ENCODE measurements around the gene CLPTM1L.
"Not testable (repeated sequence)": the region's sequence is repeated elsewhere in the genome, so short reads cannot be mapped to it uniquely, and the experiment has no call there.

The CLPTM1L gene

DNA sequence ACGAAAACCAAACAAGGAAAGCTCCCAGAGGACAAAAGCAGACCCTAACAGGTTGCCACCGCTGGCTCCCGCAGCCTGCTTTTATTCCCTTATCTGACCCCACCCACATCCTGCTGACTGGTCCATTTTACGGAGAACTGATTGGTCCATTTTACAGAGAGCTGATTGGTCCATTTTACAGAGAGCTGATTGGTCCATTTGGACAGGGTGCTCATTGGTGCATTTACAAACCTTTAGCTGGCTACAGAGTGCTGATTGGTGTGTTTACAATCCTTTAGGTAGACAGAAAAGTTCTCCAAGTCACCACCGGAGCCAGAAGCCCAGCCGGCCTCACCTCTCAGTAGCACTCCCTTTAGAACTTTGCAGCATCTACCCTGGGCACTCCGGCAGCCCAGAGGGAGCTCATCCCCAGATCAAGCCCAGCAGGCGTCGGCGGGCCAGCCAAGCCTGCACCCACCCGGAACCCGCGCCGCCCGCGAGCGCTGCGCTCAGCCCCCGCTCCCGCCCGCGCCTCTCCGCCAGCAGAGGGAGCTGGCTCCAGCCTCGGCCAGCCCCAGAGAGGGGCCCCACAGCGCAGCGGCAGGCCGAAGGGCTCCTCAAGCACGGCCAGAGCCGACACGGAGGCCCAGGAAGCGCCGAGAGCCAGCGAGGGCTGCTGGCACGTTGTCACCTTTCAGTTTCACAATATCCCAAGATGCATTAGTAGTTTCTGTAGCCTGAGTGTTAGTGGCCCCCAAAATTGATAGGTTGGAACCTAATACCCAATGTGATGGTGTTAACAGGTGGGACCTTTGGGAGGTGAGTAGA is 35.3 kb upstream of the CLPTM1L start:
- no peak for DNase-seq (ENCODE audit: low read depth, low spot score)

- DNase-seq (ENCODE audit: low read depth, low spot score): no peak
Measured at GRCh38 chr5:1378866-1379659, 34.2 kb upstream of the CLPTM1L start.

DNA sequence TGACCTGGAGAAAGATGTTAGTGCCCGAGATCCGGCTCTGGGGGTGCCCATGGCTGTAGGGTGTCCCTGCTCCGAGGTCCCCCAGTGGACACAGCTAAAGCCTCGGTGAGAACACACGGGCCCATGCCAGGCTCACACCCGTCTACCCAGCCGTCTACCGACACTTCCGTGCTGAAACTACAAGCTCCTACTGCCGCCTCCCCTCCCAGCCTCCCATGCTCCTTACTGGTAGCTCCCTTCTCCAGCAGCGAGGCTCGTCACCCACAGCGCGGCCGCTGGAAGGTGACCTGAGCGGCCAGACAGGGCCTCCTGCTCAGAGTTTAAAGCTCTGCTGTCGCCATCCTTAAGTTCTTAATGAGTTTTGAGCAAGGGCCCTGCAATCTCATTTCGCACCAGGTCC is 33.2 kb upstream of the CLPTM1L start:
- DNase-seq (ENCODE audit: low read depth, low spot score): no peak

GRCh38 chr5:1376981-1377380 is 32.1 kb upstream of the CLPTM1L start:
- no peak for DNase-seq (ENCODE audit: low read depth, low spot score)

DNA sequence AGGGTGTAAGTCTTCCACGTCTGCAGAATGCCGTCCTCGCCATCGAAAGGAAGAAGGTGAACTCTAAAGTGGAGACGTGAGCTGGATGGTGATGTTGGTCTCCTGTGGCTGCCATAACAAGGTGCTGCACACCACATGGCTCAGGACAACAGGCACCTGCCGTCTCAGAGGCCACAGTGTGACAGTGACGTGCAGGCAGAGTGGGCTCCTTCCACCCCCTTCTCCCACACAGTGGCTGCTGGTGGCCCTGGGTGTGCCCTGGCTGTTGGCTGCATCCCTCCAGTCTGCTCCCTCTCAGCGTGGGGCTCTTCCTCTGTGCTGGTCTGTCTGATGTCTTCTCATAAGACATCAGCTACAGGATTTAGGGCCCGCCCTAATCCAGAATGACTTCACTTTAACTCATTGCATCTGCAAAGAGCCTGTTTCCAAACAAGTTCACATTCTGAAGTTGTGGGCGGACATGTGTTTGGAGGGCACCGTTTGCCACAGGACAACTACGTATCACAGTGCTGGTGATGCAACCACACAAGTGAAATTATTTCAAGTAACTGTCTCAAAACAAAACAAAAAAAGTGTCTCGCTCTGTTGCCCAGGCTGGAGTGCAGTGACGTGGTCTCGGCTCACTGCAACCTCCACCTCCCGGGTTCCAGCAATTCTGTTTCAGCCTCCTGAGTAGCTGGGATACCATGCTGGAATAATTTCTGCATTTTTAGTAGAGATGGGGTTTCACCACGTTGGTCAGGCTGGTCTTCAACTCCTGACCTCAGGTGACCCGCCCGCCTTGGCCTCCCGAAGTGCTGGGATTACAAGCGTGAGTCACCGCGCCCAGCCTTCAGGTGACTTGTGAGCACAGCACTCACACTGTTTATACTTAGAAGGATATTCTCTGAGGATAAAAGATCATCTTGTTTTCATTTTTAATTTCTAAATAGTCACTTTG is 31.2 kb upstream of the CLPTM1L start:
- no peak for DNase-seq (ENCODE audit: low read depth, low spot score)

GRCh38 chr5:1374679-1375055 is 29.8 kb upstream of the CLPTM1L start:
- no peak for DNase-seq (ENCODE audit: low read depth, low spot score)

- DNase-seq (ENCODE audit: low read depth, low spot score): no peak
Measured at GRCh38 chr5:1374030-1374678, 29.3 kb upstream of the CLPTM1L start.

DNA sequence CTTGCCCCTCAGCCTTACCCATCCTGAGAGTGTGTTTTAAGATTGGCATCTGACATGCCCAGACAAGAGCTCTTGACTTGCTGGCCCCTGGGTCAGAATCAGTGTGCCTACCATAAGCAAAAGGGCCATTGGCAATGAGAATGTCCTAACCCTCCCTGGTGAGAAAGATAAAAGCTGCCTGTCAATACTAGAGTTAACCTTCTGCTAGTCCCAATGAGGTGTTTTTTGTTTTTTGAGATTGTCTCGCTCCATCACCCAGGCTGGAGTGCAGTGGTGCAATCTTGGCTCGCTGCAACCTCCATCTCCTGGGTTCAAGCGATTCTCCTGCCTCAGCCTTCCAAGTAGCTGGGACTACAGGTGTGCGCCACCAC is 27.1 kb upstream of the CLPTM1L start:
- DNase-seq (ENCODE audit: low read depth, low spot score): not testable (repeated sequence)

- DNase-seq (ENCODE audit: low read depth, low spot score): no peak
Measured at GRCh38 chr5:1371218-1371971, 26.5 kb upstream of the CLPTM1L start.

DNA sequence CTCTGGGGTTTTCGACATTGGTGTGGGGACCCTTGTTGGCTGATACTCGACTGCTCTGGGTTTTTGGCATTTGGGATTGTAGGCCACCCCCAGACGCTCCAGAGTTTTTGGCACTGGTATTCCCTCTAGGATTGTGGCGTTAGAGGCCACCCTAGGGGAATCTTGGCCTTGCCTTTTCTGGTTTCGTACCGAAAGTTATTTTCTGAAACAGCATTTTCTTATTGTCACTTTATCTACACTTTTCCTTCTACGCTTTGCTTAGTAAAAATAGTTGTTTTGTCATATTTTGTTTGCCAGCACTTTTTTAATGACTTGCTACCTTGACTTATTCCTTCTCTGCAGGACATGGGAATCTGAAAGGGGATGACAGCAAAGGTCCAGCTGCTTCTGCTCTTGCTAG is 25.1 kb upstream of the CLPTM1L start:
- no peak for DNase-seq (ENCODE audit: low read depth, low spot score)

DNA sequence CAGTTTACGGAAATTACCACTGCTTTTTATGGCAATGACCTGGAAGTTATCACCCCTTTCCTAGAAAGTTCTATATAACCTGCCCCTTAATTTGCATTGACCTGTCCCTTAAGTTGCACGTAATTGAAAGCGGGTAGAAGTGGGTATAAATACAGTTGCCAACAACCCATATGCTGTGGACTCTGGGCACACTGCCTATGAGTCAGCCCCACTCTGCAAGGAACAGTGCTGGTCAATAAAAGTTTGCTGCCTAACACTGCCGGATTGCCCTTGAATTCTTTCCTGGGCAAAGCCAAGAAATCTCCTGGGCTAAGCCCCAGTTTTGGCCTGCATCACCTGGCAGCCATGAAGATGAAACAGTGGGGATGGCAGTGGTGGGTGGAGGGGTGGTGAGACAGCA is 23.9 kb upstream of the CLPTM1L start:
- no peak for DNase-seq (ENCODE audit: low read depth, low spot score)

GRCh38 chr5:1368236-1368635 is 23.3 kb upstream of the CLPTM1L start:
- no peak for DNase-seq (ENCODE audit: low read depth, low spot score)

GRCh38 chr5:1367149-1367548 is 22.2 kb upstream of the CLPTM1L start:
- no peak for DNase-seq (ENCODE audit: low read depth, low spot score)

DNA sequence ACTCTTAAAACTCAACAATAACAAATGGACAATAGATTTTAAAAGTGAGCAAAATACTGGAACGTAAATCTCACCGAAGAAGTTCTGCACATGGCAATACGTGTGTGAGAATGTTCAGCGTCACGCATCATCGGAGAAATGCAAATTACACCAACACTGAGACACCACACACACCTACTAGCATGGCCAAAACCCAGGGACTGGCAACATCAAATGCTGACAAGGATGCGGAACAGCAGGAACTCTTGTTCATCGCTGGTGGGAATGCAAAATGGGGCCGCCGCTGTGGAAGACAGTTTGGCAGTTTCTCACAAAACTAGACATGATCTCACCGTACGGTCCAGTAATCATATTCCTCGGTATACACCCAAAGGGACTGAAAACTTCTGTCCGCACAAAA is 21.6 kb upstream of the CLPTM1L start:
- DNase-seq (ENCODE audit: low read depth, low spot score): no peak

DNA sequence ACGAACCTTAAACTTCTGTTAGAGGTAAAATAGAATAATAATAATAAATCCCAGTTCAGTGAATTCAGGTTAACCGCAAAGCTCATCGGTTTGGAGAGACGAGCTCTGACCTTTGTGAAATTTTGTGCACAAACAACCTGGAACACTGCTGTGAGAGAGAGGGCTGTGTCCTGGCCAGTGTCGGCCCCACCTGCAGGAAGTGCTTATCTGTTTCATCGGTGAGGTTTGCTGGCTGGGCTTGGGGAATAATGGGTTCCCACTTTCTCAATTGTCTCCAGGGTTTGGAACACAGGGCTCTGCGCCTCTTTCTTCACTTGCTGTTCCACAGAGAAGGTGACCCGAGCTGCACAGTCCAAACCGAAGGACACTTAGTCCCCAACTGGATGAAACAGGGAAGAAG is 19.3 kb upstream of the CLPTM1L start:
- no peak for DNase-seq (ENCODE audit: low read depth, low spot score)

- no peak for DNase-seq (ENCODE audit: low read depth, low spot score)
Measured at GRCh38 chr5:1363581-1363980, 18.7 kb upstream of the CLPTM1L start.

DNA sequence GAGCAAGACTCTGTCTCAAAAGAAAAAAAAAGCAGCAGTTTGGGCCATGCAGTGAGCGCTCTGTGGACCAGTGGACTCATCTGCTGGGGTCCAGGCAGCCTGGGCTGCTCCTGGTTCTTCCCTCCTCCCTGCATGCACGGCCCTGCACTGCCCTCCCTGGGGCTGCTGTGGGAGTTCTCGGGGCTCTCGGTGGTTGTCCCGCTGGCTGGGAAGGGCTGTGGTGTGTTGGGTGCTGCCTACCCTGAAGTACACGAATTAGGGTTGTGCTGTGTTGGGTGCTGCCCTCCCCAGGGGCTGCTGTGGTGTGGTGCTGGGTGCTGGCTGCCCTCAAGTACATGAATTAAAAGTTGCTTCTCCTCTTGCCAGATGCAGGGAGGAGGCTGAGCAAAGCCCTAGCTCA is 18.3 kb upstream of the CLPTM1L start:
- no peak for DNase-seq (ENCODE audit: low read depth, low spot score)

- no peak for DNase-seq (ENCODE audit: low read depth, low spot score)
Measured at GRCh38 chr5:1362242-1363015, 17.5 kb upstream of the CLPTM1L start.

GRCh38 chr5:1360861-1361260 is 16.0 kb upstream of the CLPTM1L start:
- no peak for DNase-seq (ENCODE audit: low read depth, low spot score)

- not testable (repeated sequence) for DNase-seq (ENCODE audit: low read depth, low spot score)
Measured at GRCh38 chr5:1360367-1360766, 15.5 kb upstream of the CLPTM1L start.
